PC-9 (cell line): ENCODE data around the gene SPOP. TPM values are rescaled to one million over a fixed set of nuclear protein-coding genes. Genes with fewer than 3 reads are reported as not detected.

ENCODE experiments used
- BruUV-seq: library from RNA; stranded (reverse); fragments of 400-500 nt; replicated peaks from 2 replicates; lab custom pipeline; 2021; lab: Mats Ljungman, UMichigan
- CTCF ChIA-PET: fragments of 300-600 bp; sonication (Branson Sonifier 250); formaldehyde crosslinking; loops from one replicate; lab custom pipeline; 2022; ENCODE audit warnings: antibody characterized with exemption; lab: Charles Lee
- POLR2A ChIA-PET: fragments of 300-600 bp; sonication (Branson Sonifier 250); formaldehyde crosslinking; loops from one replicate; lab custom pipeline; 2022; ENCODE audit warnings: antibody characterized with exemption; ENCODE audit not compliant: unreplicated experiment; lab: Charles Lee
- DNase-seq, 2 experiments: peaks; one replicate each; pipeline versions ENCODE4 v3.0.0 to v3.0.0-alpha.2; 2015 to 2022; ENCODE audit warnings: mixed read lengths in 1 of 2
- H2AFZ ChIP-seq: fragments of 200-600 bp; sonication (generic); 2 replicates; pipeline ENCODE4 v1.8.1; 2017; ENCODE audit warnings: antibody characterized with exemption
- H3F3A ChIP-seq: fragments of 200-600 bp; sonication (generic); 2 replicates; pipeline ENCODE4 v1.8.1; 2017; ENCODE audit warnings: antibody characterized with exemption, mild to moderate bottlenecking, low read depth; ENCODE audit not compliant: insufficient read depth
- H3K27ac ChIP-seq: fragments of 200-600 bp; sonication (generic); 2 replicates; pipeline ENCODE4 v1.6.1; 2016; ENCODE audit warnings: mixed run types
- H3K27me3 ChIP-seq: fragments of 200-600 bp; sonication (generic); 2 replicates; pipeline ENCODE4 v1.6.1; 2016; ENCODE audit warnings: low read depth, mixed run types; ENCODE audit not compliant: insufficient read depth
- H3K36me3 ChIP-seq: fragments of 200-600 bp; sonication (generic); 2 replicates; pipeline ENCODE4 v1.6.1; 2016; ENCODE audit warnings: low read depth, mixed run types
- H3K4me1 ChIP-seq: fragments of 200-600 bp; sonication (generic); replicated peaks from 2 replicates; pipeline ENCODE4 v1.6.1; 2016; ENCODE audit warnings: mixed run types; ENCODE audit not compliant: insufficient read depth
- H3K4me2 ChIP-seq: fragments of 200-600 bp; sonication (generic); 2 replicates; pipeline ENCODE4 v1.6.1; 2017; ENCODE audit warnings: mixed run types
- H3K4me3 ChIP-seq: fragments of 200-600 bp; sonication (generic); 2 replicates; pipeline ENCODE4 v1.6.1; 2016; ENCODE audit warnings: mixed run types
- H3K79me2 ChIP-seq: fragments of 200-600 bp; sonication (generic); 2 replicates; pipeline ENCODE4 v1.6.1; 2017; ENCODE audit warnings: low read depth, mixed run types
- H3K9me2 ChIP-seq: fragments of 200-600 bp; sonication (generic); 2 replicates; pipeline ENCODE4 v1.8.1; 2017; ENCODE audit warnings: mild to moderate bottlenecking; ENCODE audit not compliant: insufficient read depth
- H3K9me3 ChIP-seq: fragments of 200-600 bp; sonication (generic); 2 replicates; pipeline ENCODE4 v1.8.1; 2016; ENCODE audit warnings: low read depth; ENCODE audit not compliant: insufficient read depth
- H4K20me1 ChIP-seq: fragments of 200-600 bp; sonication (generic); 2 replicates; pipeline ENCODE4 v1.8.1; 2017; ENCODE audit not compliant: insufficient read depth
- EZH2 ChIP-seq: fragments of 200-600 bp; sonication (generic); IDR thresholded peaks from 2 replicates; pipeline ENCODE4 v1.8.0; 2017; ENCODE audit warnings: antibody characterized with exemption, low read depth
- intact Hi-C: fragments of 100-400 bp; cut with micrococcal nuclease; formaldehyde crosslinking; loops from one replicate; pipeline ENCODE4 v1.10.0; 2022; ENCODE audit not compliant: unreplicated experiment
- total RNA-seq: library from RNA; stranded (reverse); gene quantifications from 2 replicates; pipeline ENCODE4 v1.2.3, GENCODE V29; 2021
- TF ChIP-seq, protein P1 (sequence below): fragments of 200-600 bp; sonication (generic); conservative IDR thresholded peaks from 2 replicates; pipeline ENCODE4 v1.6.1; 2017; ENCODE audit warnings: mixed run types, antibody characterized with exemption, mild to moderate bottlenecking, moderate library complexity

The SPOP gene
- total RNA-seq, 1 experiment from 2014 or later = 41.7 TPM

- no peaks in the 10 kb centered on the region for H3K9me2 ChIP-seq
- H3K4me2 ChIP-seq = no peak overlapping the region
- H3K4me1 ChIP-seq = no peaks in the 10 kb centered on the region
- no peak overlapping the region for H3K27ac ChIP-seq
- peaks cover 8% of the 10 kb centered on the region; the same call in 1 of the 2 replicates for H3K27me3 ChIP-seq
- H3K36me3 ChIP-seq = no peaks in the 10 kb centered on the region
- H3K4me3 ChIP-seq = no peak overlapping the region
- H3K9me3 ChIP-seq = no peaks in the 10 kb centered on the region
- H3K79me2 ChIP-seq = no peaks in the 10 kb centered on the region
- no peak for DNase-seq
- ChIA-PET CTCF (interaction anchor here (0.6 to 1.2 kb wide), 2 partner anchors 129 to 263 kb away, joined by 3 read pairs; no protein-coding TSS in a partner anchor), POLR2A (no interaction called here)
- BruUV-seq = no TSS peak
- intact Hi-C loops = loop anchor here (10.0 kb wide), 1 partner anchor 281 kb away; the partner anchor contains the start of gene PHB1
- no peak for TF ChIP-seq EZH2
- TF ChIP-seq, protein P1, sequence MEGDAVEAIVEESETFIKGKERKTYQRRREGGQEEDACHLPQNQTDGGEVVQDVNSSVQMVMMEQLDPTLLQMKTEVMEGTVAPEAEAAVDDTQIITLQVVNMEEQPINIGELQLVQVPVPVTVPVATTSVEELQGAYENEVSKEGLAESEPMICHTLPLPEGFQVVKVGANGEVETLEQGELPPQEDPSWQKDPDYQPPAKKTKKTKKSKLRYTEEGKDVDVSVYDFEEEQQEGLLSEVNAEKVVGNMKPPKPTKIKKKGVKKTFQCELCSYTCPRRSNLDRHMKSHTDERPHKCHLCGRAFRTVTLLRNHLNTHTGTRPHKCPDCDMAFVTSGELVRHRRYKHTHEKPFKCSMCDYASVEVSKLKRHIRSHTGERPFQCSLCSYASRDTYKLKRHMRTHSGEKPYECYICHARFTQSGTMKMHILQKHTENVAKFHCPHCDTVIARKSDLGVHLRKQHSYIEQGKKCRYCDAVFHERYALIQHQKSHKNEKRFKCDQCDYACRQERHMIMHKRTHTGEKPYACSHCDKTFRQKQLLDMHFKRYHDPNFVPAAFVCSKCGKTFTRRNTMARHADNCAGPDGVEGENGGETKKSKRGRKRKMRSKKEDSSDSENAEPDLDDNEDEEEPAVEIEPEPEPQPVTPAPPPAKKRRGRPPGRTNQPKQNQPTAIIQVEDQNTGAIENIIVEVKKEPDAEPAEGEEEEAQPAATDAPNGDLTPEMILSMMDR = no peak
- H3F3A ChIP-seq = peaks cover 26% of the 10 kb centered on the region; the same call in 1 of the 2 replicates
- H4K20me1 ChIP-seq = no peaks in the 10 kb centered on the region
- H2AFZ ChIP-seq = no peak overlapping the region
Measured at GRCh38 chr17:49696233-49696761, 18.4 kb upstream of the SPOP start.

- Histone ChIP-seq H3K9me3 (no peaks in the 10 kb centered on the region), H3K9me2 (no peaks in the 10 kb centered on the region), H3K27me3 (peaks cover 8% of the 10 kb centered on the region; the same call in 1 of the 2 replicates), H4K20me1 (no peaks in the 10 kb centered on the region), H2AFZ (no peak overlapping the region), H3K36me3 (no peaks in the 10 kb centered on the region), H3F3A (peaks cover 22% of the 10 kb centered on the region; the same call in 1 of the 2 replicates), H3K4me3 (no peak overlapping the region), H3K4me2 (no peak overlapping the region), H3K79me2 (no peaks in the 10 kb centered on the region), H3K4me1 (no peaks in the 10 kb centered on the region), H3K27ac (no peak overlapping the region)
- ChIA-PET CTCF (interaction anchor here (0.6 to 1.2 kb wide), 2 partner anchors 128 to 262 kb away, joined by 3 read pairs; no protein-coding TSS in a partner anchor), POLR2A (no interaction called here)
- DNase-seq = no peak
- intact Hi-C loops = loop anchor here (1.0 to 10.0 kb wide), 2 partner anchors 125 to 281 kb away; partner anchors contain the start of gene PHB1
- no TSS peak for BruUV-seq
- TF ChIP-seq EZH2 = no peak
- TF ChIP-seq, protein P1 = no peak; the same call in 1 of the 2 replicates
Measured at GRCh38 chr17:49695698-49696232, 17.9 kb upstream of the SPOP start.

GRCh38 chr17:49694847-49695697, 17.2 kb upstream of the SPOP start:
- H3K4me3 ChIP-seq = no peak overlapping the region
- peaks cover 16% of the 10 kb centered on the region; the same call in 1 of the 2 replicates for H3F3A ChIP-seq
- TF ChIP-seq, protein P1 = peak; percentile 99
- no peak for TF ChIP-seq EZH2
- H3K36me3 ChIP-seq = no peaks in the 10 kb centered on the region
- H4K20me1 ChIP-seq = no peaks in the 10 kb centered on the region
- ChIA-PET POLR2A (no interaction called here), CTCF (interaction anchor here (0.5 to 1.2 kb wide), 2 partner anchors 49 to 128 kb away, joined by 3 to 4 read pairs; no protein-coding TSS in a partner anchor)
- no peak overlapping the region for H3K27ac ChIP-seq
- no peak overlapping the region for H2AFZ ChIP-seq
- no peak overlapping the region for H3K4me2 ChIP-seq
- H3K79me2 ChIP-seq = no peaks in the 10 kb centered on the region
- no TSS peak for BruUV-seq
- DNase-seq = peak in 1 of 2 experiments; percentile 46
- intact Hi-C loops = loop anchor here (1.0 to 10.0 kb wide), 2 partner anchors 125 to 280 kb away; partner anchors contain the start of gene PHB1
- peaks cover 8% of the 10 kb centered on the region; the same call in 1 of the 2 replicates for H3K27me3 ChIP-seq
- H3K9me2 ChIP-seq = no peaks in the 10 kb centered on the region
- H3K9me3 ChIP-seq = no peaks in the 10 kb centered on the region
- no peaks in the 10 kb centered on the region for H3K4me1 ChIP-seq
